ENCODE measurements around the gene SSC5D.
"Not testable (repeated sequence)": the region's sequence is repeated elsewhere in the genome, so short reads cannot be mapped to it uniquely, and the experiment has no call there.

DNA sequence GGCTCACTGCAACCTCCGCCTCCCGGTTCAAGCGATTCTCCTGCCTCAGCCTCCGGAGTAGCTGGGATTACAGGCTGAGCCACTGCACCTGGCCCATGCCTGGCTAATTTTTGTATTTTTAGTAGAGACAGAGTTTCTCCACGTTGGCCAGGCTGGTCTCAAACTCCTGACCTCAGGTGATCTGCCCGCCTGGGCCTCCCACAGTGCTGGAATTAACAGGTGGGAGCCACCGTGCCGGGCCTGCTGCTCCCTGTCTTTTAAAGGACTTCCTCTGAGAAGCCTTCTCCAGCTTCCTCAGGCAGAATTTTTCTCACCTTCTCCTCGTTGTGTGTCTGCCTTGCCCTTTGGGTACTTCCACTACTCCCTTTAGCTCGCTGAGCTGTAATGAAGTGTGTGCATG lies 8.6 kb downstream of the SSC5D start:
- TF ChIP-seq, protein P1, sequence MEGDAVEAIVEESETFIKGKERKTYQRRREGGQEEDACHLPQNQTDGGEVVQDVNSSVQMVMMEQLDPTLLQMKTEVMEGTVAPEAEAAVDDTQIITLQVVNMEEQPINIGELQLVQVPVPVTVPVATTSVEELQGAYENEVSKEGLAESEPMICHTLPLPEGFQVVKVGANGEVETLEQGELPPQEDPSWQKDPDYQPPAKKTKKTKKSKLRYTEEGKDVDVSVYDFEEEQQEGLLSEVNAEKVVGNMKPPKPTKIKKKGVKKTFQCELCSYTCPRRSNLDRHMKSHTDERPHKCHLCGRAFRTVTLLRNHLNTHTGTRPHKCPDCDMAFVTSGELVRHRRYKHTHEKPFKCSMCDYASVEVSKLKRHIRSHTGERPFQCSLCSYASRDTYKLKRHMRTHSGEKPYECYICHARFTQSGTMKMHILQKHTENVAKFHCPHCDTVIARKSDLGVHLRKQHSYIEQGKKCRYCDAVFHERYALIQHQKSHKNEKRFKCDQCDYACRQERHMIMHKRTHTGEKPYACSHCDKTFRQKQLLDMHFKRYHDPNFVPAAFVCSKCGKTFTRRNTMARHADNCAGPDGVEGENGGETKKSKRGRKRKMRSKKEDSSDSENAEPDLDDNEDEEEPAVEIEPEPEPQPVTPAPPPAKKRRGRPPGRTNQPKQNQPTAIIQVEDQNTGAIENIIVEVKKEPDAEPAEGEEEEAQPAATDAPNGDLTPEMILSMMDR (IDR thresholded peaks at IDR 0.05 in 8 of 11, conservative IDR thresholded peaks at IDR 0.05 in 3 of 11): not testable (repeated sequence)
- TF ChIP-seq POLR2AphosphoS5, POLR2A (IDR thresholded peaks at IDR 0.05): not testable (repeated sequence)

All from spleen (tissue), 7 donors.